Right lobe of liver (tissue), 4 donors: ENCODE measurements around the gene TRPM3.

Experiments used
- CTCF ChIP-seq, 4 donors: fragments of 200-600 bp in 3 of 4; fragments of 450-650 bp in 1 of 4; IDR thresholded peaks; one replicate each; pipeline versions ENCODE4 v1.5.1 to v1.8.0; 2016 to 2022; ENCODE audit warnings: antibody characterized with exemption in 4 of 4, mild to moderate bottlenecking in 2 of 4
- POLR2A ChIP-seq: fragments of 450-650 bp; IDR thresholded peaks from one replicate; pipeline ENCODE4 v1.6.1; 2017; ENCODE audit warnings: antibody characterized with exemption, mild to moderate bottlenecking
- donor health status: DM: no; HTN: no; CAD: no.
- donor health status: DM: no; HTN: no; CAD: no.
- donor health status: DM: no; HTN: yes; CAD: no.

DNA sequence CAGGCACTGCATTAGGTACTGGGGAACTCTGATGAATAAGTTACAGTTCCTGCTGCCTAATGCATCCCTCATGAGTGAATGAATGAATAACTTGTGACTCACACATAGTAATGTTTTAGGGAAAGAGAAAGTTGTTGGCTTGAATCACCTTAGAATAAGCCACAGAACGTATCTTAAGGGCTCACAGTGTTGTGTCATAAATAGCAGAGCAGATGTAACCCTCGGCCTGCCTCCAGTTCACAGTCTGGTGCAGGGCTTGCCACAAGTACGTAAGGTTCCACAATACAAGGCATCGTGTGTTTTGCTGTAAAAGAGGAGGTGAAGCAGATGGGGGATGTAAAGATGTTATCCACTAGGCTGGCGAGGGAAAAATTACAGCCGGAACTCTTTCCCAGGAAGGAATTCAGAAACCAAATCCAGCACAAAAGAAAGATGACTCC lies 218.7 kb downstream of the TRPM3 start:
- TF ChIP-seq POLR2A = no peak
- TF ChIP-seq CTCF (IDR thresholded peaks at IDR 0.05) = no peak
